Measurements from ENCODE around the gene ATG101.

The ATG101 gene

DNA sequence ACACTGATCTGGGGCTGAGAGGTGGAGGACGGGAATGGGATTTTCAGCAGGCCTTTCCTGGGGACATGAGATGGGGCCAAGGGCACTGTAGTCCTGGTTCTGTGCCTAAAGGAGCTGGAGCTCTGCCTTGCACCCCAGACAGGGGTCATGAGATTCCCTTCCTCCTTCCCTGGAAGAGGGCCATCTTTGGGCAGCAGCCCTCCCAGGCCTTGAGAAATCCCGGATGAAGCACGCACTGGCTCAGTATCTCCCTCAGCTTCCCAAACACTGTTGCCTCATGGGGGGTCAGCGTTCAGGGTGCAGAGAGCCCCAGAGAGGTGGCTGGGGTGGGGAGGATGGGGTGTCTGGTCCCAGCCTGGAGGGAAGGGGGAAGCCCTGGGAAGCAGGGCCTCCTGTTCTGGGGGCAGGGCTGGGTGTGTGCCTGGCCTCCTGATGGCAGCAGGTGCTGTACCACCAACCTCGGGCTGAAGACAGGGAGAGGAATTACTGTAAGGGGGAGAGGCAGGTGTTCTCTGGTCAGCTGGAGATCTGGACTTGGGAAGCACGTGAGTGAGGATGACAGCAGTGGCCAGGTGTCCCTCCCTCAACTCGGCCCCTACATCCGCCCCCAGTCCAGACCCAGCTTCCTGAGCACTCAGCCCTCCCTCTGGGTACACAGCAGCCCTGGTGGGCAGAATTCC is 26.9 kb upstream of the ATG101 start:
- no peak for DNase-seq

DNA sequence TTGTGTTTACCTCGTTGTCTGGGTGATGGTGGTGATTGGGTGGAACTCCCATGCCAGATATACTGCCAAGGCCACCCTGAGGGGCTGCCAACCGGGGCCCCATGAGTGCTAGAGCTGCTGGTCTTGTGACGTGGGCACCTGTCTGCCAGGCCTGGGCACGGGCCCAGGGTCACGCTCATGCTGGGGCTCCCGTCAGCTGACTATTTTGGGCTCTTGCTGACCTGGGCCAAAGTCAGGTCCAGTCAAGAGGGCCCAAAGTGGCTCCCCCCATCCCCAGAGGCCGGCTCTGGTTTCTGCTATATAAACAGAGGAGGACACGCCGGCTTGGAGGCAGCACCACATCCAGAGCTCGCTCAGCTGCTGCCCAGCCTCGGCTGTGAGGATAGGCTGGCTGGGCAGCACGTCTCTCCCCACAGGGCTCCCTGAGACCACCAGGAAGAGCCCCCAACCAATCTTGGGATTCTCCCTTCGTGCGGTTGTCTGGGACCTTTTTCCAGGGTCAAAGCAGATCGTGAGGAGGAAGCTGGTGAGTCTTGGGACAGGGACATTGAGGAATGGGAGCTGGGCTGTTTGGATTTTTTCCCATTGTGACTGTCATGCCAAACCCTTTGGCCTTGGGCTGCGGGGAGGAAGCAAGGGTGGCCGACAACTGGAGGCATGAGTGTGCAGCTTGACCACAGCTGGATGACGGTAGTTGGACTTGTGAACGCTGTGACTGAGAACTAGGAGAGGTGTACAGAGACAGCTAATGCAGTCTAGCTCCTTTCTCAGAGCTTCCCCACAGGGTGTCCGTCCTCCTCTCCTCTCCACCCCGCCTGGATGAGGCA is 26.2 kb upstream of the ATG101 start:
- DNase-seq, result no peak

DNA sequence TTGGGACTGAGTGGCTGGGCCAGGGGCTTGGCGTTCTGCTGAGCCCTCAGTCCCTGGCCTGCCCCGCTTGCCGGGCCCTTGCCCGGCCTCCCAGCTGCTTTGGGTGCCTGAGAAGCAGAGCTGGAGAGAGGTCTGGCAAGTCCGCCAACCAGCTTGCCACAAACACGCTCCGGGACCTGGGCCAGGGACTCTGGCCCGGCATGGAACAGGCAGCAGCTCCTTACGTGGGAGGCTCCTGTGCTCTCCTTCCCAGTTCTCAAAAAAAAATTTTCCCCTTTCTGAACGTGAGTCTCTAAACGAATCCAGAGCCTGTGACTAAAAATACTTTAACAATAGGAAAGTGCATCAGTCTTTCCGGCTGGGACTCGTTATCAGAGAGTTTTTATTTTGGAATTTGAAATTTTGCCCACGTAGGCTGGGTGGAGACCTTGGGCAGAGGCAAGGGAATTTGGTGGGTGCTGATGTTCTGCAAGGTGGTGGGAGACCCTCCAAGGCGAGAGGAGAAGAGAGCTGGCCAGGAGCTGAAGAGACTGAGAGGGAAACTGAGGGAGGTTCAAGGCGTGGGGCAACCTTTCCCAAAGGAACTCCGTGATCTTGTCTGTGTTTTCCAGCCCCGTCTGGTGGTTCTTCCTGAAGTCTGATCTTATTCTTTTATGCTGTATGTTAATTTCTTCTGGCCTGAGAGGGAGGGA is 25.3 kb upstream of the ATG101 start:
- DNase-seq, result no peak

DNA sequence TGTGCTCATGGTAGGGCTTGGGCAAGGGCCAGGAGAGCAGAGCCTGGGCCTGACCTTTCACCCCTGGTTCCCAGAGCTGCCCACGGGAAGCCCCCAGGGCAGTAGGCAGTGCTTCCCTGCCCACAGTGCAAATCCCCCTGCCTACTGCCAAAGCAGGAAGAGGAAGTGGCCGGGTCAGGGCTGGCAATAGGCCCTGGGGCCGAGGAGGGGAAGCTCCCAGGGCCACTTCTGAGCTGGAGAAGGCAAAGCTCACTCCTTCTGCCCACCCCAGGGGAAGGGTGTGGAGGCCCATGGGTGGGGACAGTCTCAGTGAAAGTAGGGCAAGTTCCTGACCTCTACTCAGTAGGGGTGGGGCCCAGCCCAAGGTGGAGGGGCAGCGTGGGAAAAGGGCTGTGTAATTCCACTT is 24.0 kb upstream of the ATG101 start:
- no peak for DNase-seq

DNA sequence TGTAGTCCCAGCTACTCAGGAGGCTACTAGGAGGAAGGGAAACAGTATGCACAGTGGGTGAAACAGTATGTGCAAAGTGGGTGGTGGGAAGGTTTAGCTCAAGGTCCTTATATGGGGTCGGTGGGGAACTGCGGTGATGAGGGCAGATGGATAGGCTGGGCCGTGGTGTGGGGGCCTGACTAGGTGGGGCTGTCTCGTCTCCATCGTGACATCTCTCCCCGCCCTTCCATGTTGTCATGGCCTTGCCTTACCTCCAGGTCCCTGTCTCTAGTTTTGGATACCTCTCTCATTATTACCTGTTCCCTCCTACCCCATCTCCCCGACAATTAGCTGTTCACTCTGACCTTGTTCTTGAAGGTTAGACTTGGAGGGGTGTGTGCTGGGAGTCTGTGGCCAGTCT is 22.9 kb upstream of the ATG101 start:
- no peak for DNase-seq

DNA sequence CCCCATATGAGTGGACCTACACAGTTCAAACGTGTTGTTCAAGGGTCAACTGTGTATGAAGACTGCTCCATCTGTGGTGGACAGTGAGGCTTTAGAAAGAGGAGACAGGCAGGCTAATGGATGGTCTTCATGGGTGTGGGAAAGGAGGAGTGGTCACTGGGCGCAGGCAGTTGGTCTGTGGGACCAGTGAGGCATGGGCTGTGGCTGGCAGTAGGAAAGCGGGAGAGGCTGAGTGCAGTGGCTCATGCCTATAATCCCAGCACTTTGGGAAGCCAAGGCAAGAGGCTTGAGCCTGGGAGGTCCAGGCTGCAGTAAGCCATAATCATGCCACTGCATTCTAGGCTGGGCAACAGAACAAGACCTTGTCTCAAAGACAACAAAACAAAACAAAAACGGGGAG is 20.5 kb upstream of the ATG101 start:
- DNase-seq, result no peak

DNA sequence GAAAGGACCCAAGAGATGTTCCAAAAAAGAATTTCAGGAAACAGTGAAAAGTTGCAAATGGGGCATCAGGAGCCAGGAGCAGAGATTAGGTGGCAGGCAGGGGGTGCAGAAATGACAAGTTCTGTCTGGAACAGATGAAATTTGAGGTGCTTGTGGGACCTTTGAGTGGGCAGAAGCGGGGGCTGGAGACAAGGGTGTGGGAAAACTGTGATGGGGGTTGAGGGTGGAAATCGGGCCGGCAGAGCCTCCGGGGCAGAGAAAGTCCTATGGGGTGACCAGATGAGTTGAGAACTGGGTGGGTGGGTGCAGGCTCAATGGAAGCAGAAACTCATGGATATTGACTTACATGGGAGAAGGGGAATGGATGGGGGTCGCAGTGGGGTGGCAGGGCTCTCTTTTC is 20.1 kb upstream of the ATG101 start:
- no peak for DNase-seq

DNA sequence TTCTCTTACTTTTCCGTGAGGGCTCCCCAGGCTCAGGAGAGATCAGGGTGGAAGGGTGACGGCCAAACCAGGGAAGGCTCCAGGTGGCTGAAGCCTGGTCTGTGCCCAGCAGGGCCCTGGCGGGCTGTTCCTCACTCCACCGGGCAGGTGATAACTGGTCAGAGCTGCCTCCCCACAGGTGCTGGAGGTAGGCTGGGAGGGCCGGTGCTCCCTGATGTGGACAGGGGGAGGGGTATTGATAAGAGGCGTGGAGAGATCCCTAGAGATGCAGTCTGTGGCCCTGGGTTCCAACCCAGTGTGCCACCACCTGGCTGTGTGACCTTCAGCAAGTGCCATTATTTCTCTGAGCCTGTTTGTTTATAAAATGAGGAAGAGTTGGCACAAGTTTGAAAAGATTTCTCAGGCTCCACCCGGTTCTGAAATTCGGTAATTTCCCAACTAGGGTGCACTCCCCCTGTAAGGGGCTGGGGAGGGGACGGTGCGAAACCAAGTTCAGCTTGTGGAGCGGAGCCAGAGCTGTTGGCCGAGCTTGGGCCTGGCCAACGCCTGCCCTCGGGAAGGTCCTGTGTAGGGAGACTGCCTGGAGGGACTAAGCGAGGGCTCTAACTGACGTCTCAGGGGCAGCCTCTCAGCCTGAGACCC is 19.5 kb upstream of the ATG101 start:
- peak in 1 of 2 experiments; percentile 38 for DNase-seq

DNA sequence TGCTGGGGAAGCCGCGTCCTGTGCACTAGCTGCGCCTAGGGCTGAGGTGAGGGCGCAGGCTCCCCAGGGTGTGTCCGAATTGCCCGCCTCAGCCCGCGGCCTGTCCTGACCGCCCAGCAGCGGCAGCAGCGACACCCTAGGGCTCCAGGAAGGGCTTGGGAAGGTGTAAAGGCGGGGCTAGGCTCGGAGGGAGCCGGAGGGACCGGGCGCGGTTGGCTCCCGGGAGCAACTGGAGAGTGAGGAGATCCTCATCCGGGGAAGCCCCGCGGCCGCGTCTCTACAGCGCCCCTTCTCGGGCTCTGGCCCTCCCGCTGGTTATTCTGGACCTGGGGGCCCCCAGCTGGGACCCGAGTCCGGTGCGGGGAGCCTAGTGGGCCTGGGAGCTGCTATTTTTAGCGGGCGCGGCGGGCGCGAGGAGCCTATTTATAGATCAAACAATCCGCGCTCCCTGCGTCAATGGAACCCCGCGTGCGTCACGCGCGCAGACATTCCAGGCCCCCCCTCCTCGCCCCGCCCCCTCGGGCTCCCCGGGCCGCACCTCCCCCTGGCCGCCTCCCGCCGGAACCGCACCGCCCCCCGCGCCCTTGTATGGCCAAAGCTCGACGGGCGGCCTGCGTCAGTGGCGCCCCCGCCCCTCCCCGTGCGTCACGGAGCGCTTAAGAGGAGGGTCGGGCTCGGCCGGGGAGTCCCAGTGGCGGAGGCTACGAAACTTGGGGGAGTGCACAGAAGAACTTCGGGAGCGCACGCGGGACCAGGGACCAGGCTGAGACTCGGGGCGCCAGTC is 18.8 kb upstream of the ATG101 start, which contains the start of gene NR4A1:
Gene NR4A1, plus strand, starts transcription at position 685 of the 784 bp plus-strand sequence. CDS start 2,887 bp downstream, outside the sequence.
- DNase-seq, result peak; percentile 99 to 100

DNA sequence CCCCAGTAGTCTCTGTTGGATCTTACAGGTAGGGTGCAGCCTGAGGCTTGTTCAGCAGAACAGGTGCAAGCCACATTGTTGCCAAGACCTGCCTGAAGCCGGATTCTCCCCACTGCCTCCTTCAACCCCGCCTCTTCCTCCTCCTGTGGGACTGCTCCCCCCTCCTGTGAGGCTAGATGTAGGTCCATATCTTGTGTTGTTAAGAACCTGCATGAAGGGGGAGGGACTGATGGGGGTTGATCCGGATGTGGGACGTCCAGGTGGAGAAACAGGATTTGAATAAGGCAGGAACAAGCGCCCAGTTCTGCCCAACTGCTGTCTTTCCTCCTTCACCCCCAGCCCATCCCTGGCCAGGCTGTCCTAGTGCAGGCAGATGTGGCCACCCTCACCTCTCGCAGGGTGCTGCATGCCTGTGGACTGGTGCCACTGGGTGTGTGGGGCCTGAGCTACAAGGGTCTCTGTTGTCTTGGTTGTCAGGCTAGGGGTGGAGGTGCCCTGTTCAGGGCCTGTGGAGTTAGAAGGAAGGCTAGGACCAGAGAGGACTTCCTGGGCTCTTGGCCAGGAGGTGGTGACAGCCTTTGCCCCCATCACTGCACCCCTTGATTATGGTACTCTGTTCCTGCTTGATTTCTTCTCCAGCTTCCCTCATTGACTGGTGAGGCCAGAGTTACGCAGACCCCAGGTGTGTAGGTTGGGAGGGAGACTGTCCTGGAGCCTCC is 17.2 kb upstream of the ATG101 start:
- DNase-seq, result no peak

DNA sequence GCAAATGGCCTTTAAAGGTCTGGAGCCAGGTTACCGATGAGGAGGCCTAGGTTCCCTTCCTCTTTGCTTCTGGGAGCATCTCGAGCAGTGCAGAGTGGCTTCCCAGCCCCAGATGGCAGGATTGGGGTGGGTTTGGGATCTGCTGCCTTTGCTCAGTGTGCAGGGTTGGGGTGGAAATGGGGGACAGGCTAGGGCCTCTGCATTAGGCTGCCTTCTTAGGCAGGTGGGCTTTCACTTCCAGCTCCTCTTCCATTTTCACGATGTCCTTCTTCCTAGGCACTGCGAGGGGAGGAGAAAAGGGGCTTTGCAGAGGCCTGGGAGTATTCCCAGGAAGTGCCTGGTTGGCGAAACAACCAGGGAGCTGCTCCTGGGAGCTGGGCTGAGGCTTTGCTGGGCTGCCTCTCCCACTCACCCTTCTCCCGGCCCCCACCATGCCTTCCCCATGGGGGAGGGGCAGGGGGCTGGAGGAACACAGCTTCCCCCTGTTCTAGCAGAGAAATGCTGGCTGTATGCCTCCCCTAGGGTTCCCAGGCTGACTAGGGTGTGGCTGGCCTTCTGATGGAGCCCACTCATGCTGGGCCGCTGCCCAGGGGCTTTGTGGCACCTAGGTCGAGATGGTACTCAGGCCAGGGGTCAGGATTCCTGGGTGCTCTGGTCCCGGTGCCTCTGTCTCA is 16.1 kb upstream of the ATG101 start:
- no peak for DNase-seq

DNA sequence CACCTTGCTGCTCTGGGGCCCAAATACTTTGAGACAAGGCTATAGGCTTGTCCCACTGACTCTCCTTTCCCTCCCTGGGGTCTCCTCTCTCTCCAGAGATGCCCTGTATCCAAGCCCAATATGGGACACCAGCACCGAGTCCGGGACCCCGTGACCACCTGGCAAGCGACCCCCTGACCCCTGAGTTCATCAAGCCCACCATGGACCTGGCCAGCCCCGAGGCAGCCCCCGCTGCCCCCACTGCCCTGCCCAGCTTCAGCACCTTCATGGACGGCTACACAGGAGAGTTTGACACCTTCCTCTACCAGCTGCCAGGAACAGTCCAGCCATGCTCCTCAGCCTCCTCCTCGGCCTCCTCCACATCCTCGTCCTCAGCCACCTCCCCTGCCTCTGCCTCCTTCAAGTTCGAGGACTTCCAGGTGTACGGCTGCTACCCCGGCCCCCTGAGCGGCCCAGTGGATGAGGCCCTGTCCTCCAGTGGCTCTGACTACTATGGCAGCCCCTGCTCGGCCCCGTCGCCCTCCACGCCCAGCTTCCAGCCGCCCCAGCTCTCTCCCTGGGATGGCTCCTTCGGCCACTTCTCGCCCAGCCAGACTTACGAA is 15.4 kb upstream of the ATG101 start:
- DNase-seq, result no peak

DNA sequence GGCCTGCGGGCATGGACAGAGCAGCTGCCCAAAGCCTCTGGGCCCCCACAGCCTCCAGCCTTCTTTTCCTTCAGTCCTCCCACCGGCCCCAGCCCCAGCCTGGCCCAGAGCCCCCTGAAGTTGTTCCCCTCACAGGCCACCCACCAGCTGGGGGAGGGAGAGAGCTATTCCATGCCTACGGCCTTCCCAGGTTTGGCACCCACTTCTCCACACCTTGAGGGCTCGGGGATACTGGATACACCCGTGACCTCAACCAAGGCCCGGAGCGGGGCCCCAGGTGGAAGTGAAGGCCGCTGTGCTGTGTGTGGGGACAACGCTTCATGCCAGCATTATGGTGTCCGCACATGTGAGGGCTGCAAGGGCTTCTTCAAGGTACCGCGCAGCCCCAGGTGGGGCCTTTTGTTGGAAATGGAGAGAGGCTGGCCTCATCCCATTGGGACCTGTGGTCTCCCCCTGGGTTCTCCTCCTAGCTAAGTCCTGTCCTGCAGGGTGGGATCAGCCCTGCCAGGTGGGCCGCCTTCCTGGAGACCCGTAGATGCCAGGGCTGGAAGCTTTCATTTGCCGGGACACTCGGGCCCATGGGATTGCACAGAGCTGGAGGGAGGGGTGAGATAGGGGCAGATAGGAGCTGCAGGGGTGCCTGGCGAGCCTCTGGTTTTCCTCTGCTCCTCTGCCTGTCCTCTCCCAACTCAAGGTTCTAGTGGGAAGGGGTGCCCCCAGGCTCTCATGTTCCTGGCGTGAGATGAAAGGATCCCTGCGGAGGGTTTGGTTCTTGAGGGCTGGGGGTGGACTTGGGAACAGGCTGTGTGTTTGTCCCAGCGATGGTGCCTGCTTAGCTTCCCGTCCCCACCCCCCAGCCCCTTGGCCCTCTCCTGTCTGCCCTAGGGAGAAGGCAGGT is 14.7 kb upstream of the ATG101 start:
- no peak for DNase-seq

DNA sequence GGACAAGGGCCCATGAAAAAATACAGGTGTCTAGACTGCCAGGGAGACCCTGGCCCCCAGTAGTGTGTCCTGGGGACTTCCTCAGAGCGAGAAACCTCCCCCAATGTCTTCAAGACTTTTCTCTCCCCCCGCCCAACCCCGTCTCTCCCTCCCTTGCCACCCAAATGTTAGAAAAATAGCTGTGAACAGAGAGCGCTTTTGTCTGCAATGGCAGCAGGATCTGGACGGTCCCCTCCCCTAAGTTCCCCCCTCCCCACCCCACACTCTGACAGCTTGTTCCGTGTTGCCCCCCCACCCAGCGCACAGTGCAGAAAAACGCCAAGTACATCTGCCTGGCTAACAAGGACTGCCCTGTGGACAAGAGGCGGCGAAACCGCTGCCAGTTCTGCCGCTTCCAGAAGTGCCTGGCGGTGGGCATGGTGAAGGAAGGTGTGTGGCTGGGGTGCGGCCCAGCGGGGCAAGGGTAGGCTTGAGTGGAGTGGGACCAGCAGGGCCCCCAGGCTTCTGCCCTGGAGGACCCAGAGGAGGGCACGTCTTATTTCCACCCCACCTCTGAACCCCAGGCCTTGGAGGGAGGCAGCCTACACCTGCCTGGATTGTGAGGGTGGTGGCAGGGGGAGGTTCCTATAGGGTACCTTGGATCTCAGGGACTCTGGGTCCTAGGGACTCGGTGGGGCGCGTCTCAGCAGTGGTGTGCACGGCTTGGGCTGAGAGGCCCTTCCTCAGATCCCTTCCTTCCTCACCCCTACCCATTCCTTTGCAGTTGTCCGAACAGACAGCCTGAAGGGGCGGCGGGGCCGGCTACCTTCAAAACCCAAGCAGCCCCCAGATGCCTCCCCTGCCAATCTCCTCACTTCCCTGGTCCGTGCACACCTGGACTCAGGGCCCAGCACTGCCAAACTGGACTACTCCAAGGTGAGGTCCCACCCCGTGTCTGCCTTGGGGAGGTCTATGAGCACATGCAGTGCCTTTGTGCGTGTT is 13.8 kb upstream of the ATG101 start:
- DNase-seq, result no peak

DNA sequence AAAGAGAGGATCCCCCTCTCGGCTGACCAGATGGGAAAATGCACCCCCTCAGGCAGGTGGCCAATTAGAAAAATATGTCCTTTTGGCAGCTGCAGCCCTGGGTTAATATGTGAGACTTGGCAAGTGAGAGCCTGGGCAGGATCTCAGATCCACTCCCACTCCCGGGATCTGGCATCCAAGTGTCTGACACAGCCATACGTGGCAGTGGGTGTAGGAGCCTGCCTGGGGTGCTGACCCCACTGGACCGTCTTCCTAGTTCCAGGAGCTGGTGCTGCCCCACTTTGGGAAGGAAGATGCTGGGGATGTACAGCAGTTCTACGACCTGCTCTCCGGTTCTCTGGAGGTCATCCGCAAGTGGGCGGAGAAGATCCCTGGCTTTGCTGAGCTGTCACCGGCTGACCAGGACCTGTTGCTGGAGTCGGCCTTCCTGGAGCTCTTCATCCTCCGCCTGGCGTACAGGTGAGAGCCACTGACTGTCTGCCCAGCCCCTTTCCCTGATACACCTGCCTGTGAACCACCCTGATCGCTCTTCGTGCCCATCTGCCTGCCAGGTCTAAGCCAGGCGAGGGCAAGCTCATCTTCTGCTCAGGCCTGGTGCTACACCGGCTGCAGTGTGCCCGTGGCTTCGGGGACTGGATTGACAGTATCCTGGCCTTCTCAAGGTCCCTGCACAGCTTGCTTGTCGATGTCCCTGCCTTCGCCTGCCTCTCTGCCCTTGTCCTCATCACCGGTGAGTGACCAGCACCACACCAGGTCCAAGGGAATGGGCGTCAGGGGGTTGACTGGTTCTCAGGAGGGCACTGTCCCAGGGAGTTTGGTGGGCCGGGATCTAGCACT is 12.8 kb upstream of the ATG101 start:
- DNase-seq, result no peak

DNA sequence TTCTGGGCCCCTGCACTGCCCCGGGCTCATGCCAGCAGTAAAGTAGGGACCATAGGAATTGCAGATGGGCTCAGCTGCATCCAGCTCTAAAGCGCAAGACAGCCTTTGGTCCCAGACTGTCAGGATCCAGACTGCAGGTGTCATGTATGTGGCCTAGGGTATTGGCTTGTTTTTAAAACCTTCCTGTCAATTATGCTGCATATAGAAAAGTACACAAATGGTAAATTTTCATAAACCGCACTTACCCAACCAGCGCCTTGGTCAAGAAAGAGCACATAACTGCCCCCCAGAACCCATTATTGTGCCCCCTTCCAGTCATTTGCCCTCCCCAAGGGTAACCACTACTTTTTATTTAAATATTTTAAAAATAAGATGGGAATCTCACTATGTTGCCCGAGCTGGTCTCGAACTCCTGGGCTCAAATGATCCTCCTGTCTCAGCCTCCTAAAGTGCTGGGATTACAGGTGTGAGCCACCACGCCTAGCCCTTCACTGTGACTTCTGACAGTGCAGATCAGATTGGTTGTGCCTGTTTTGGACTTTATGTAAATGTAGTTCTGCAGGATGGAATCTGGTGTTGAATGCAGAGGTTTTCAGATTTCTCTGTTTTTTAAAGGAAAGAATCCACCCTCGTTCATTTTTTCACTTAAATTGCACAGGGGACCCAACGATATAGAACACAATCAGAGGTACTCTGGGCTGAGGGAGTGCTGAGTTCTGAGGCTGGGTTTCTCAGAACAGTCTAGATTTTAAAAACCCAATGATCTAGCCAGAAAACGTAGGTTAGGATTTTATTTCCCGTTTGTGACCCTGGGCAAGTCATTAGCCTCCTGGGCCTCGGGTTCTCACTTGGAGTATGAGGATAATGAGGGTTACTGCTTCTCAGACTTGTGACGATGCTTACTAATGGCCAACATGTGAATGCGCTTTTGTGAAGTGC is 11.9 kb upstream of the ATG101 start:
- DNase-seq, result no peak

All from stimulated activated CD4-positive, alpha-beta T cell treated with anti-CD3 and anti-CD28 coated beads, Interleukin-4, amount 100 ng/mL, for 4 hours (primary cell).